A673 (cell line): Measurements from ENCODE around the gene TXNRD1.

ENCODE experiments used
- EZH2 ChIP-seq: fragments of 200-600 bp; sonication (generic); IDR thresholded peaks from 2 replicates; pipeline ENCODE4 v1.6.1; 2017; ENCODE audit warnings: borderline replicate concordance, low read depth, mild to moderate bottlenecking, mixed read lengths, antibody characterized with exemption, low read length; ENCODE audit not compliant: poor library complexity, severe bottlenecking
- TF ChIP-seq, protein P1 (sequence below): fragments of 300-800, 200-600 bp; sonication (generic); conservative IDR thresholded peaks from 2 replicates; pipeline ENCODE4 v1.5.1; 2017; ENCODE audit warnings: low read depth, mild to moderate bottlenecking, antibody characterized with exemption, low read length, moderate library complexity, mixed read lengths

DNA sequence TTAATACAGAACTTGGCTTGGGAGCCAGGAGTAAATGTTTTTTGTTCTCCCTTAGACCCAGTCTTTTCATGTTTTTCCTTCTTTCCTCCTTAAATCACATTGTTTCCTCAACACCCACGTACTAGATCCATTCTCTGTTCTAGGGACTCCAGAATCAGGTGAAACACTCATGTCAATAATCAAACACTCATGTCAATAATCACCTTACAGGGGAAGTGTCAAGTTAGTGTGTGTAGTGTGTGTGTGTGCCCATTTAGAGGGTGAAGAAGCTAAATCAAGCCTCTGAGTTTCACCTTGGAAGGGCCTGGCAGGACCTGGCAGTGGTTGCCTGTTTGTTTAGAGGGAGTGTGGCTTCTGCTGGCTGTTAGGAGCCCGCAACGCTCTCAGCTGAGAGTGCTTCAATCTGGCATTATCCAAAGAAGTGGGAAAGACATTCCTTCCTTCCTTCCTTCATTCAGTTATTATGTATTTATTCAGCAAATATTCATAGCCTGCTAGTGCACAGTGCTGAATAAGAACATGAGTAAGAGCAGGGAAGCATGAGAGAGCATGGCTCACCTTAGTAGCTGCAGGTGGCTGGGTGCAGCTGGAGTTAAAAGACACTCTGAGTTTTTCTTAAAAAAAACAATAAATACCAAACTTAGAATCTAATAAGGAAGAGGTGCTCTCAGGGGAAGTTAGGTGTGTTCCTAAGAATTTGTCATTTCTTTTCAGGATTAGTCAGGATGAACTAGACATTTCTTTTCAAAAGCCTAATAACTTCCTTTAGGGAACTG lies 70.3 kb downstream of the TXNRD1 start:
- TF ChIP-seq EZH2: no peak
- TF ChIP-seq, protein P1, sequence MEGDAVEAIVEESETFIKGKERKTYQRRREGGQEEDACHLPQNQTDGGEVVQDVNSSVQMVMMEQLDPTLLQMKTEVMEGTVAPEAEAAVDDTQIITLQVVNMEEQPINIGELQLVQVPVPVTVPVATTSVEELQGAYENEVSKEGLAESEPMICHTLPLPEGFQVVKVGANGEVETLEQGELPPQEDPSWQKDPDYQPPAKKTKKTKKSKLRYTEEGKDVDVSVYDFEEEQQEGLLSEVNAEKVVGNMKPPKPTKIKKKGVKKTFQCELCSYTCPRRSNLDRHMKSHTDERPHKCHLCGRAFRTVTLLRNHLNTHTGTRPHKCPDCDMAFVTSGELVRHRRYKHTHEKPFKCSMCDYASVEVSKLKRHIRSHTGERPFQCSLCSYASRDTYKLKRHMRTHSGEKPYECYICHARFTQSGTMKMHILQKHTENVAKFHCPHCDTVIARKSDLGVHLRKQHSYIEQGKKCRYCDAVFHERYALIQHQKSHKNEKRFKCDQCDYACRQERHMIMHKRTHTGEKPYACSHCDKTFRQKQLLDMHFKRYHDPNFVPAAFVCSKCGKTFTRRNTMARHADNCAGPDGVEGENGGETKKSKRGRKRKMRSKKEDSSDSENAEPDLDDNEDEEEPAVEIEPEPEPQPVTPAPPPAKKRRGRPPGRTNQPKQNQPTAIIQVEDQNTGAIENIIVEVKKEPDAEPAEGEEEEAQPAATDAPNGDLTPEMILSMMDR: no peak
